Activated CD8-positive, alpha-beta memory T cell treated with anti-CD3 and anti-CD28 coated beads for 1 hour (primary cell): ENCODE measurements around the gene IGF1R.

Experiments
- DNase-seq, 2 donors: peaks; one replicate each; pipeline ENCODE4 v3.0.0-alpha.2; 2020; ENCODE audit warnings: low read depth in 1 of 2; ENCODE audit errors: extremely low read depth in 1 of 2

IGF1R gene

GRCh38 chr15:98740963-98741362 lies 92.6 kb downstream of the IGF1R start:
- no peak for DNase-seq

GRCh38 chr15:98743177-98743576 lies 94.8 kb downstream of the IGF1R start:
- DNase-seq, result no peak

DNA sequence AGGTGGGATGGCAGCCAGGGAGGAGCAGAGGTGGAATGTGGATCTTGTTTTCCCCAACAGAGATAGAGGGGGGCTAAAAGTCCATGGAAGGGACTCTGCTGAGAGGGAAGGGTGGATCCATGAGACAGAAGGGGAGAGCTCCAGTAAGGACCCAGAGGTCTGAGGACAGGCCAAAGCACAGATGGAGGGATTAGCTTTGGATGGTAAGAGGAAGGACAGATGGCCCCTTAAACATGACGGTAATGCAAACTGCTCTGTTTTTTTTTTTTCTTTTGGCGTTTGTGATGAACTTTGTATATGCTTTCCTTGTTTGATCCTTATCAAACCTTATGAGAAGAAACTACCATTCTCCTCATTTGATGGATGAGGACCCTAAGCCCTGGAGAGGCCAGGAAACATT lies 96.2 kb downstream of the IGF1R start:
- DNase-seq, result no peak

DNA sequence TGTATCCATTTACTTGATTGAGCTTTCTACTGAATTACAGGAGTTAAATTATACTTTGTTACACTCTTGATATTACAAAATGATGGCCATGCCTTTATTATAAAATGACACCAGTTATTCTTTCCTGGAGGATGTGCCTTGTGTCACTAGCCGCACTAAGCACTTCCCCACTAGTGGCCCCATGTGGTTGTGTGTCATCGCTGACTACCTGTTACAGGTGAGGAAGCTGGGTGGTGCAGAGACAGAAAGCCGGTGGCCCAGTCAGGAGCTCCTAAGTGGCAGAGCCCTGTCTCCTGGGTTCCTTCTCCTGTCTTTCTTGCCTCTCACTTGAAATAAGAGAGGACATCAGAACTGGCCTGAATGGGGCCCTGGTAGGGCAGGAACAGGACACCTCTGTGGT lies 96.8 kb downstream of the IGF1R start:
- no peak for DNase-seq

DNA sequence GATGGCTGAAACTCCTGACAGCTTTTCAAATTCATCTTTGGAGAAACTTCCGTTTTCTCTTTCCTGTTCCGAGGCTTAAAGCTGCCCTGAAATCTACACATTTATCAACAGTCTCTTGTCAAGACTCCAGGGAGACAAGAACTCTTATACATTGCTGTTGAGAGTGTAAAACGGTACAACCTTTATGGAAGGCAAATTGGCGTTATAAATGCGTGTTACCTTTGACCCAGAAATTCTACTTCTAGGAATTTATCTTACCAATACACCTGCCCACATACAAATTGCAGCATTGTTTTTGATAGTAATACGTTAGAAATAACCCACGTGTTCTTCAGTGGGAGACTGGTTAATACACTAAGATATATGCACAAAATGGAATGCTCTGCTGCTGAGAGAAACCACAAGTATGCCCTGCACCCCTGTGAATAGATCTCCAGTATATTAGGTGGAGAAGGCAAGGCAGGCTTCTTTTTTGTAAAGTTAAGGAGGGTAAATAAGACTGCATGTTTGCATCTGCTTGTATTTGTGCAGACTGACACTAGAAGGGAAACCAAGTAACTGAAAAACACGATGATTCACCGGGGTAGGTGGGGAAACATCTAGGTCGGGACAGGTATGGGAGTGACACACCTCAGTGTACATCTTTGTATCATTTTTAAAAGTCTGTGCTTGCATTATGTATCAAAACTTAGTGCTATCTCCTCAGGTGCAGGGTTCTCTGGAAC lies 97.5 kb downstream of the IGF1R start:
- DNase-seq, result no peak

GRCh38 chr15:98746375-98747155 lies 98.2 kb downstream of the IGF1R start:
- DNase-seq, result no peak

DNA sequence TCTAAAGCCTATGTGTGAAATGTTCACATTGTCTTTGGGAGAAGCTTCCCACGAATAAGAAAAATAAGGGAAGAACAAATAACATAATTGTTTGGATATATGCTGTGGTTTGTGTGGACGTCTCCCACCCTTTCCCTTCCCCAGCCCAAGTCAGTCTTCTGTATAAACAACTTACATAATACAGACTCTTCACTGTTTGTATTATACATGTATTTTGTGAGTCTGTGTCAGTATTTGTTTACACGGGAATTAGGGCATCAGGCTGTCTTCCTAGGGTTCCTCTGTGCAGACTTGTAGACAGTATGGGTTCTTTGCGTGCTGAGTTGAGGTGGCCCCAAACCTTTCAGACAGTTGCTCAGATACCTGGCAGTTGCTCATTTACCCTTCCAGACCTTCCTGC lies 103.4 kb downstream of the IGF1R start:
- no peak for DNase-seq

DNA sequence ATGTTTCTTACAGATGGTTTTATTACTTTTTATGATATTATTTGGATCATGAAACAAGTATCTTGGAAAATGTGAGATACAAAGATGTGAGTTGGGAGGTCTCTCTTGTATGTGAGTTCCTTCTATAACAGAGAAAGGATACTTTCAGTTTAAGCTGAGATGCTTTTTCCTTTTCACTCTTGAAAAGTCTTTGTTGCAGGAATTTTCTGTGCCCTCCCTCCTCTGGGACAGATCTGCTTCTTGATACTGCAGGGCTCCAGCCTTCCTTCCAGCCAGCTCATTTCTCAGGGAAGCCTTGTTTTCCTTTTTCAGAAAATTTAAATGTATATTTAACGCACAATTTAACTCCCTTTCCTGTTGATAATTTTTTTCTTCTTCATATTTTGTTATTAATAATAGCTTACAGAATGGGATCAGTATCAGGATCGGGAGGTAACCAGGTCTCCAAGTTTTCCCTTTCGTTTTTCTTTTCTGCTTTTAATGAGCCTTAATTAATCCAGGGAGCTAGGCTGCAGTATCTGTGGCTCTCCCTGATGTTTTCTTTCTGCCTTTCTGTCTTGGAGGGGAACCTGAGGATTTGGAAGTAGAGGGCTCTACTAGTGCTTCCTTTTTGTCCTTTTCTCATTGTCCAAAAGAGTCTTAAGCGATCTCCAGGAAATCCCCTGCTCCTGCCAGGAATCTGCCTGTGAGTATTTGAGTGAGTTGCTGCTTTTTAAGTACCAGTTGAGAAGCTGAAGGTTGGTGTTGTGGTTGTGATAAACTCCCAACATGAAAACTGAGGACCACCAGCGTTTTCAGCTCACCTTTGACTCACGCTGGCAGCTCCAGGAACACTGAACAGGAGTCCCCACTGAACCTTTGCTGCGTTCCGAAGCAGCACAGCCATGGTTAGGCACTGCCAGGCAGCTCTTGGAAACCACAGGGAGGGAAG lies 105.7 kb downstream of the IGF1R start:
- DNase-seq, result no peak

DNA sequence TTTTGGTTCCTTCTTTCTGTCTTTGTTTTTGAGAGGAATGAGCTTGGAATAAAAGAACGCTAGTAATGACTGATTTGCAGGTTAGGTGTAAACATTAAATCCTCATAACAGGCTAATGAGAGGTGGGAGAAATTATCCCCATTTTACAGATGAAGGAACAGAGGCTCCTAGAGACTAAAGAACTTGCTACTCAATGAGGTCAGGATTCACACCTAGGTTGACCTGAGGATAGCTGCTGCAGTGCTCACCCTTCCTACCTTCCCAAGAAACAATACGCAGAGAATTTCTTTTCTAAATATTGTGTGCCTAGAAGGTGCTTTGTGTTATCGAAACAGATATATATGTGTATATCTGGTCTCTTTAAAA lies 106.3 kb downstream of the IGF1R start:
- no peak for DNase-seq

DNA sequence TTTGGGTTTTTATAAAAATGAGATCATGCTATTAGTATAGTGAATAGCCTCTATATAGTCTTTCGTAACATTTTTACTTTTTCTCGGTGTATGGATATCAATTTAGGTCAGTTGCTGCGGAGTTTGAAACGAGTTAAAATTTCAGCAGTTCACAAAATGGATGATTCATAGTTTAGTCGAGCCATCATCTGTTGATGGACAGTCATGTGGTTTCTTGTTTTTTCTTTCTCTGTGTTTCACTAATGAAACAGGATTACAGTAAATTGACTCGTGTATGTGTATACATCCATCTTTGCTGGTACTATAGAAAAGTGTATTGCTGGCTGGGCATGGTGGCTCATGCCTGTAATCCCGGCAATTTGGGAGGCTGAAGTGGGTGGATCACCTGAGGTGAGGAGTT lies 106.8 kb downstream of the IGF1R start:
- DNase-seq, result no peak

DNA sequence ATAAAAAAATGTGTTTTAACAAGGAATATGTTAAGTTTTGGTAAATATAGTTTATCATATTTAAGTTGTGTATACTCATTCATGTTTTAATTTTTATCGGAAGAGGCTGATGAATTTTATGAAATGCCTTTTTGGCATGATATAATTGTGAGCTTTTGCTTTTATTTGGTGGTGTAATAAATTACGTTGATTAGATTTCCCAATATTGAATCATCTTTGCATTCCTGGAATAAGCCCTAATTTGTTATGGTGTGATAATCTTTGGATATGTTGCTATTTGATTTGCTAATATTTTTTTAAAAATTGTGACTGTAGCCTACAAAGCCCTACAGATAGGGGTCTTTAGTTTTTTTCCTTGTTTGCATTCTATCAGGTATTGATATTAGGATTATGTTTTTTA lies 107.4 kb downstream of the IGF1R start:
- DNase-seq, result no peak

- no peak for DNase-seq
Measured at GRCh38 chr15:98758224-98758623, 109.9 kb downstream of the IGF1R start.

DNA sequence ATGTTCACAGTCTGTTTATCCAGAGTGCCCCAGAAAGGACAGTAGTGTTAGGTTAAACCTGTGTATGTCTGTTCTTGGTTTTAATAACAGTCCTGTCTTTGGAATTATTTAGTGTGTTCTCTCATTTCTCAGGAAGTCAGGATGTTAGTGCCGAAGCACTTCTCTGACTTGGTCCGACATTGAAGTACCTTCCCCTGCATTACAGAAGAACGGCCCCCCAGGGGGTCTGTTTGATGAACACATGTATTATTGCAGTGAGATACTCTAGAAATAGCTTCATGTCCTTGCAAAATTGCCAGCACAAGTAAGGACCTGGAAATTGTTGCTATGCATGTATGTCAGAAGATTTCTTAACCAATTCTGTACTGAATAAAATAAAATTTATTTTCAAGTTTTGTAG lies 110.9 kb downstream of the IGF1R start:
- DNase-seq, result no peak

DNA sequence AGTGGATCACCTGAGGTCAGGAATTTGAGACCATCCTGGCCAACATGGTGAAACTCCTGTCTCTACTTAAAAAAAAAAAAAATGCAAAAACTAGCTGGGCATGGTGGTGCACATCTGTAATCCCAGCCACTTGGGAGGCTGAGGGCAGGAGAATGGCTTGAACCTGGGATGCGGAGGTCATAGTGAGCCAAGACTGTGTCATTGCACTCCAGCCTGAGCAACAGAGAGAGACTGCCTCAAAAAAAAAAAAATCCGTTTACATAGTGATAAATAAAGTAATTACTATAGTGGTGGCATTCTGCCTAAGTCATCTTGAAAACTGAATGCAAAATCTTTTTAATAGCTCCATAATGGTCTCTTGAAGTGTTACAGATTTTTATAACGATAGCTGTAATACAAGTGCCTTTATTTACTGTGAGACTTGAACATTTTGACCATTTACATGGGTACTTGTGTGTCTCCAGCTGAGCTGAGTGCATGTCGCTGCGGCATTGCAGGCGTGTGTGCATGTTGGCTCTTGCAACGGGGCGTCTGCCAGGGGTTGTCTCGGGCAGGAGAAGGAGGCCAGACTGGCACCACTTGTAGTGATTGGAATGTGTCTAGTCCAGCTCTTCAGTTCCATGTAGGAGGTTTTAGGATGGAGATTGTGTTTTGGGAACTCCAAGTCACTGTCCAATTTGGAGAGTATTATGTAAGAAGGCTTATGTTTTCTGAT lies 111.9 kb downstream of the IGF1R start:
- no peak for DNase-seq

- no peak for DNase-seq
Measured at GRCh38 chr15:98760975-98761374, 112.6 kb downstream of the IGF1R start.

GRCh38 chr15:98763179-98763578 lies 114.8 kb downstream of the IGF1R start:
- no peak for DNase-seq

DNA sequence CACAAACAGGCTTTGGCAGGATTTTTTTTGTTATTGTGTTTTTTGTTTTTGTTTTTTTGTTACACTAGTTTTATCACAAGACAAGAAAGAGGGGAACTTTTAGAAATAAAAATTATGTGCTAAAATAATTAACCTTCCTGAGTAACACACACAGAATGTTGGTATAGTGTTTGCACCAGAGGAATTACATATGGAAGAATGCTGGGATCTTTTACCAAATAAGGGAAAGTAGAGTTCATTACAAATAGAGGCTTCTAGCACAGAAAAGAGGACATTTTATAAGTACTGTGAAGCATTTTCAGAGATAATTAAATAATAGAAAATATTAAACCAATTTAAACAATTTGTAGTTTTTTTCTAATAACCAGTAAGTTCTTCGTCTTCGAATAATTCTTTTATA lies 116.0 kb downstream of the IGF1R start:
- no peak for DNase-seq

DNA sequence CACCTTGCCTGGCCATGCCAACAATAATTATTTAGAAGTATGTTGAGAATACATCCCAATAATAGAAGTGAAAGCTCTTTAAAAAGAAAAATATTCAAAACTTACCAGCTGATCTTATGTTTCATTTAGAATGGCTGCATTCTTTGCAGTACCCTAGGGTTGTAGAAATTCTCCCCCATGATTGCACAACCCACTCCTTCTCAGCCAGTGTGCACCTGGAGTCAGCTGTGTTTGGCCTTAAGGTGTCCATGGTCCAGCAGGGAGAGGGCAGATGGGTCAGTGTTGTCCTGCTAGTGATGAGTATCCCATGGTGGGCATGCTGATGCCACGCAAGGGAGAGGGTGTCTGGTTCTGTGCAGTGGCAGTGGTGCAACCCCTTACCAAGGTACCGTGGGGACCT lies 117.3 kb downstream of the IGF1R start:
- no peak for DNase-seq

- no peak for DNase-seq
Measured at GRCh38 chr15:98767692-98768091, 119.4 kb downstream of the IGF1R start.

GRCh38 chr15:98769867-98770266 lies 121.5 kb downstream of the IGF1R start:
- no peak for DNase-seq

DNA sequence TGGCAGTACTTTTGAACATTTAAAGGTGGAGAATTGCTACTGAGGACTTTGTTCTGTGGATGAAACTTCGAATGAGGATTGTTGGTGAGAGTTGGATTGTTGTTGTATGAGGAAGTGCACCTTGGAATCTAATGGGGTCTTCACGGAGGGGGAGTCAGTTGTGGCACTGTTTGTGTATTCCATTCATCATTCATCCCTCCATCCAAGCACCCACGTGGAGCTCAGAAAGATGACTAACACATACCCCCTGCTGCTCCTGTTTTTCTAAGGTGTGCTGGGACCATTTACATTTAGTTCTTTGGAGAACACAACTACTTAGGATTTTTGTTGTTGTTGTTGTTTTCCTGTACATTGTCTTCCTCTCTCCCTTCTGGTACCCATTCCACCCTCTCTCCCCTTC lies 122.6 kb downstream of the IGF1R start:
- no peak for DNase-seq
